ENCODE measurements around the gene OR14C36.
"Not testable (repeated sequence)": the region's sequence is repeated elsewhere in the genome, so short reads cannot be mapped to it uniquely, and the experiment has no call there.

DNA sequence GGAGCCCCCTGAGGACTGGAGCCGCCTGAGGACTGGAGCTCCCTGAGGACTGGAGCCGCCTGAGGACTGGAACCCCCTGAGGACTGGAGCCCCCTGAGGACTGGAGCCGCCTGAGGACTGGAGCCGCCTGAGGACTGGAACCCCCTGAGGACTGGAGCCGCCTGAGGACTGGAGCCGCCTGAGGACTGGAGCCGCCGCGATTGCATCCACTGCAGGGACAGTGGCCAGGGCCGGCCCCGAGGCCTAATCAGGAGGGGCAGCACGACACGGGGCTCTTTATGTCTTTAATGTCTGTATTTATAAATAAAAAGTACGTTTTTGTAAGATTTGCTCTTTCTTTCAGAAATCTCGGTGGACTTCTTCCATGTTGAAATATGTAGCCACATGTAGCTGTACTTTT is 41.8 kb upstream of the OR14C36 start:
- not testable (repeated sequence) for TF ChIP-seq IRF2 (CRISPR knock-in tag; IDR thresholded peaks at IDR 0.05); ETV6 (CRISPR knock-in tag; conservative IDR thresholded peaks at IDR 0.05); NR2F2 (IDR thresholded peaks at IDR 0.05; ENCODE audit: borderline replicate concordance, low read depth); ZNF720 (CRISPR knock-in tag; IDR thresholded peaks at IDR 0.05); ZNF766 (CRISPR knock-in tag; IDR thresholded peaks at IDR 0.05; ENCODE audit: borderline replicate concordance)
